ENCODE results near the gene OSBPL6.

OSBPL6 gene

DNA sequence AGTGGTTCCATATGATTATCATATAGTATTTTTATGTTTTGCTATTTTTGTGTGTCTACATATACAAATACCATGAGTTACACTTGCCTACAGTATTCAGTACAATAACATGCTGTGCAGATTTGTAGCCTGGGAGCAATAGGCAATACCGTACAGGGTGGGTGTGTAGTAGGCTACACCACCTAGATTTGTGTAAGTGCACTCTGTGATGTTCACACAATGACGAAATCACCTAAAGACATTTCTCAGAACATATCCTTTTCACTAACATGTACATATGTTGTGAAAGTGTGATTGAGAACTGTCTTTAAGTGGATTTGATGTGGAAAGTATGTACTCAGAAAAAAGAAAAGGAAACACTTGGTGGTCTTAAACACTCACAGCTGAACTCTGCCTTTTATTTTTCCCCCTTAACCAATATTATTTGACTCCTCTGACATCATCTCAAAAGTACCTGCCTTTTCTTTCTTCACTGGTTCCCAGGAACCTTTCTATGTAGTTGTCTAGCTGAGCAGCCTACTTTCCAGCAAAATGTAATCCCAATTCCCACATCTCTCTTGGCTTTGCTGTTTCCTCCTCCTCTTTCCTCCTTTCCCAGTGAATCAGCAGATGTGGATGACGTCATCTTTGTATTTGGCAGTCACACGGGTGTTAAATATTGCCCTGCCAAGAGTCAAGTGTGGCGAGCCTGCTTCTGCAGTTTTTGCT lies 47.7 kb downstream of the OSBPL6 start:
- Histone ChIP-seq H3K27me3 (ENCODE audit: control insufficient read depth, insufficient read depth, low read length) (no peaks in the 10 kb centered on the region), H3K9ac (ENCODE audit: low read length) (no peak overlapping the region), H3K4me1 (ENCODE audit: control insufficient read depth, low read depth, low read length) (peaks cover 6% of the 10 kb centered on the region), H3K27ac (ENCODE audit: low read length) (no peak overlapping the region), H3K9me3 (ENCODE audit: control insufficient read depth, low read depth, low read length) (no peaks in the 10 kb centered on the region), H3K4me3 (ENCODE audit: low read length) (no peak overlapping the region), H3K36me3 (ENCODE audit: control insufficient read depth, low read depth, low read length) (no peaks in the 10 kb centered on the region)

DNA sequence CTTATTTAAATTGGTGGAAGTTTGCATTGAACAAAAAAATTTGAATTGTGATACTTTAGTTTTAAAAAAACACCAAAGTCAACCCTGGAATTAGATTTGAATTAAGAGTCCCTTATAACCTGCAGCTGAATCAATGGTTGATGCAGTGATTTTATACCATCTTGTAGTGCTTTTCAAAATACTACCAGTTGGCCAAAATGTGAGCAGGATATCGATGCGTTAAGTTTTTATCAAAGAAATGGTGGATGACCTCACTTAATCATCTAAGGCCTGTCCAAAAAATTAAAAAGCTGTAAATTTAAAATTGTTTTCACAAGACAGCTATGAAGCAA lies 48.2 kb downstream of the OSBPL6 start:
- Histone ChIP-seq H3K9me3 (ENCODE audit: control insufficient read depth, low read depth, low read length) (no peaks in the 10 kb centered on the region), H3K4me3 (ENCODE audit: low read length) (no peak overlapping the region), H3K9ac (ENCODE audit: low read length) (no peak overlapping the region), H3K36me3 (ENCODE audit: control insufficient read depth, low read depth, low read length) (no peaks in the 10 kb centered on the region), H3K27ac (ENCODE audit: low read length) (no peak overlapping the region), H3K27me3 (ENCODE audit: control insufficient read depth, insufficient read depth, low read length) (no peaks in the 10 kb centered on the region), H3K4me1 (ENCODE audit: control insufficient read depth, low read depth, low read length) (peaks cover 6% of the 10 kb centered on the region)

DNA sequence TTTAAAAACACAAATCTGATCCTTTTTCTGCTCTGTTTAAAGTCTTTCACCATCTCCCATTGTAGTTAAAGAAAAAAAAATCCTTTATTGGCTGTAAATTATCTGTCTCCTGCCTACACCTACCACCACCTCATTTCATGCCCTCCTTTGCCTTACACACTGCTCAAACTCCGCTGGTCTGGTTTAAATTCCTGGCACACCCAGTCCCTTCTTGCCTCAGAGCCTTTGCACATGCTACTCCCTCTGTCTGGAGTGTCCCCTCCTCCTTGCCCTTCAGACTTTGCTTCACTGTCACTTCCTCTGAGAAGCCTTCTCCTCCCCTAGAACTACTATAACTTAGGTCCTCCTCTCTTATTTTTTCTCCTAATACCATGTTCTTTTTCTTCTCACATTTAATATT lies 49.6 kb downstream of the OSBPL6 start:
- no peak overlapping the region for H3K4me3 ChIP-seq (ENCODE audit: low read length)
- H3K9me3 ChIP-seq (ENCODE audit: control insufficient read depth, low read depth, low read length), result no peaks in the 10 kb centered on the region
- H3K27ac ChIP-seq (ENCODE audit: low read length), result no peak overlapping the region
- H3K27me3 ChIP-seq (ENCODE audit: control insufficient read depth, insufficient read depth, low read length), result no peaks in the 10 kb centered on the region
- peaks cover 6% of the 10 kb centered on the region for H3K4me1 ChIP-seq (ENCODE audit: control insufficient read depth, low read depth, low read length)
- no peaks in the 10 kb centered on the region for H3K36me3 ChIP-seq (ENCODE audit: control insufficient read depth, low read depth, low read length)
- H3K9ac ChIP-seq (ENCODE audit: low read length), result no peak overlapping the region

DNA sequence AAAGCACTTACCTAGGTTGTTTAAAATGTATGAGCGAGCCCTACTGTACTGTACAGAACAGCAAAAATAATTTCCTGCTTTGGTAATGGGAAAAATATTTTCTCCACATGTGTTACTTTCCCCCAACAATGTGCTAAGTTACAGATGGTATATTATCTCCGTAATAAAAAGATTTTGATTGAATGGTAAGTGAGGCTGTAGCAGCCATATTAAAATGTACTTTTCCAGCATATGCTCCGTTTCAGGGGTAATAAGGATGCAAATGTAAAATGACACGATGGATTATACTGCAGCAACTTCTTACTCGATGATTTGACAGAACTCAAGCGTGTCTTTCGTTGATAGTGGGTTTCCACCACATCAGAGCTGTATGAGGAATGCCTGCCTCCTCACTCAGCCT lies 50.5 kb downstream of the OSBPL6 start:
- Histone ChIP-seq H3K36me3 (ENCODE audit: control insufficient read depth, low read depth, low read length) (no peaks in the 10 kb centered on the region), H3K9me3 (ENCODE audit: control insufficient read depth, low read depth, low read length) (no peaks in the 10 kb centered on the region), H3K4me1 (ENCODE audit: control insufficient read depth, low read depth, low read length) (peaks cover 6% of the 10 kb centered on the region), H3K27me3 (ENCODE audit: control insufficient read depth, insufficient read depth, low read length) (no peaks in the 10 kb centered on the region), H3K27ac (ENCODE audit: low read length) (no peak overlapping the region), H3K4me3 (ENCODE audit: low read length) (no peak overlapping the region), H3K9ac (ENCODE audit: low read length) (no peak overlapping the region)

DNA sequence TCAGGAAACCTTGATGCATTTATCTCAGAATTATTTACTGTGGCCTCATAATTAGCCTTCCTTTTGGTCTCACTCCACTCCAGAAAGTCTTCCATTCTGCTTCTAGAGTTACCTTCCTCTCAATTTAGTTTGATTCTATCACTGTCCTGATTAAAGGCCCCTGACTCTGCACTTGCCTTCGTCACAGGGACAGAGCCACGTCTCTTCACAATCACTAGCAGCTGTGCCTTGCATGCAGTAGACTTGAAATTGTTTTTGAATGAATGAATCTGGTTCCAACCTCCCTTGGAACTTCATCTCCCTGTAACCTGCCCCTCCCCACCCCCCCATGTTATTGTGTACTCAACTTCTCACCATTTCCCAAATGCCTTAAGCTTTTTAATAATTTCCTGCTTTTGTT lies 52.4 kb downstream of the OSBPL6 start:
- Histone ChIP-seq H3K9ac (ENCODE audit: low read length) (no peak overlapping the region), H3K4me1 (ENCODE audit: control insufficient read depth, low read depth, low read length) (peaks cover 6% of the 10 kb centered on the region), H3K27ac (ENCODE audit: low read length) (no peak overlapping the region), H3K9me3 (ENCODE audit: control insufficient read depth, low read depth, low read length) (no peaks in the 10 kb centered on the region), H3K4me3 (ENCODE audit: low read length) (no peak overlapping the region), H3K36me3 (ENCODE audit: control insufficient read depth, low read depth, low read length) (no peaks in the 10 kb centered on the region), H3K27me3 (ENCODE audit: control insufficient read depth, insufficient read depth, low read length) (no peaks in the 10 kb centered on the region)

DNA sequence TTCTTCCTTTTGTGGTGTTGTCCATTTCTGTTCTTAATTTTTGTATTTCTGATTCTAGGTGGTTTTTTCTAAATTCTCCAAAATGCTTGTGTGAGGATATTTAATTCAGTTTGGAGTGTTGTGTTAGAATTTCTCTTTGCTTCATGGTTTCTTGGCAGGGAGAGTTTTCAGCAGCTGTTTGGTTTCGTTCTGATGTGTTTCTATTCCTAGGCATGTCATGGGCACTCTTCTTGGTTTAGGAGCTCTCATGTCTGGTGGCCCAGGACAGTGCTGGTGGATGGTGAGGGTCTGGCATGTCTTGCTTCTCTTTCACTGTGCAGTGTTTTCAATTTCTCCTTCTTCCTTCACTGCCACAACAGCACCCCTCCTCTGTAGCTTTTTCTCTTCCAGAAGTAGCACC lies 52.9 kb downstream of the OSBPL6 start:
- Histone ChIP-seq H3K9ac (ENCODE audit: low read length) (no peak overlapping the region), H3K36me3 (ENCODE audit: control insufficient read depth, low read depth, low read length) (no peaks in the 10 kb centered on the region), H3K9me3 (ENCODE audit: control insufficient read depth, low read depth, low read length) (no peaks in the 10 kb centered on the region), H3K4me3 (ENCODE audit: low read length) (no peak overlapping the region), H3K27me3 (ENCODE audit: control insufficient read depth, insufficient read depth, low read length) (no peaks in the 10 kb centered on the region), H3K27ac (ENCODE audit: low read length) (no peak overlapping the region), H3K4me1 (ENCODE audit: control insufficient read depth, low read depth, low read length) (peaks cover 3% of the 10 kb centered on the region)

DNA sequence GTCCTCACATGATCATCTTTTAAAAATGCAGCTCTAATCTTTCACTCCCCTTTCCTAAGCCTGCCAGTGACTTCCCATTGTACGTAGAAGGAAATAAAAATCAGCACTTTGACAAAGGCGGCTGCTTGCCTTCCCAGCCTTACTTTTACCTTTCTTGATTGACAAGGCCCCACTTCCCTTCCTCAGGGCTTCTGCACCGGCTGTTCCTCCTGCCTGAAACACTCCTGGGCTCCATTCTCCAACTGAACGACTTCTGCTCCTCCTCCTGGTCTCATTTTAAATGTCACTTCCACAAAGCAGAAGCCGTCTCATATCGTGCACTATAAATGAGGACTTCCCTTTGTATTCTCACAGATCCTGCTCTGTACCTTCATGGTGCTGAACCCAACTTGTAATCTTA lies 56.1 kb downstream of the OSBPL6 start:
- Histone ChIP-seq H3K27me3 (ENCODE audit: control insufficient read depth, insufficient read depth, low read length) (no peaks in the 10 kb centered on the region), H3K4me1 (ENCODE audit: control insufficient read depth, low read depth, low read length) (no peaks in the 10 kb centered on the region), H3K4me3 (ENCODE audit: low read length) (no peak overlapping the region), H3K27ac (ENCODE audit: low read length) (no peak overlapping the region), H3K9ac (ENCODE audit: low read length) (no peak overlapping the region), H3K9me3 (ENCODE audit: control insufficient read depth, low read depth, low read length) (no peaks in the 10 kb centered on the region), H3K36me3 (ENCODE audit: control insufficient read depth, low read depth, low read length) (no peaks in the 10 kb centered on the region)

DNA sequence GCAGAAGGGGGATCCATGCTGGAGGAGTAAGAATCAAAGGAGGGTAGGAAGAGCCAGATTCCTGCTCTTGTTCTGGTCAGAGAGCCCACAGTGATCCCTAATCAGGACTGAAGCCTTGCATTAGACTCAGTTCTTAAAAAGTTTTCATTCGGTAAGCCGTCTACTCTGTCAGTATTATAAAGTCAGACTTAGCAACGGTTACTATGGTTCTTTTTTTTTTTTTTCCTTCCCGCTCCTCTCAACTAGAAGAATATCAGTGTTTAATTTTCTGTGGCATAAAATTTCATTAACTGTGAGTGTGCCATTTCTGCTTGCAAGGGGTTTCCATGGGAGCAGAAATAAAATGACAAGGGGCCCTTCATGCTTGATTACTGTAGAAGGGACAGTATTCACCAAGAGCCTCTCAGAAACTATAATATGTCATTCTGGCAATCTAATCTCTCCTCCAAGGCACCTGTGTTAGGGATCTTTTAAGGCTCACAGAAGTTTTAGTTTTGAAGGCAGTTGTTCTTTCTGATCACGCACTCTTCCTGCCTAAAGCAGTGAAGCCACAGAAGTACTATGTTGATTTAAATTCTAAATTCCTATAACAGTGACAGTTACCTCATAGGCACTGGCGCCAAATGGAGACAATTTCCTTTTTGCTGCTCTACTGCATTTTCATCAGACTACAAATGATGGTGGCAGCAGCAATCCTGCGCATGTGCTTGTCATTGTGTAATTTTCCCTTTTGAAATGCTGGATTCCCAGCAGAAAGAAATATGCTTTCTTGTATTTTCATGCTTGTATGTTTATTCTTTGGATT lies 57.0 kb downstream of the OSBPL6 start:
- Histone ChIP-seq H3K9me3 (ENCODE audit: control insufficient read depth, low read depth, low read length) (no peaks in the 10 kb centered on the region), H3K27me3 (ENCODE audit: control insufficient read depth, insufficient read depth, low read length) (no peaks in the 10 kb centered on the region), H3K36me3 (ENCODE audit: control insufficient read depth, low read depth, low read length) (no peaks in the 10 kb centered on the region), H3K4me1 (ENCODE audit: control insufficient read depth, low read depth, low read length) (peaks cover 6% of the 10 kb centered on the region), H3K4me3 (ENCODE audit: low read length) (no peak overlapping the region), H3K27ac (ENCODE audit: low read length) (no peak overlapping the region), H3K9ac (ENCODE audit: low read length) (no peak overlapping the region)

DNA sequence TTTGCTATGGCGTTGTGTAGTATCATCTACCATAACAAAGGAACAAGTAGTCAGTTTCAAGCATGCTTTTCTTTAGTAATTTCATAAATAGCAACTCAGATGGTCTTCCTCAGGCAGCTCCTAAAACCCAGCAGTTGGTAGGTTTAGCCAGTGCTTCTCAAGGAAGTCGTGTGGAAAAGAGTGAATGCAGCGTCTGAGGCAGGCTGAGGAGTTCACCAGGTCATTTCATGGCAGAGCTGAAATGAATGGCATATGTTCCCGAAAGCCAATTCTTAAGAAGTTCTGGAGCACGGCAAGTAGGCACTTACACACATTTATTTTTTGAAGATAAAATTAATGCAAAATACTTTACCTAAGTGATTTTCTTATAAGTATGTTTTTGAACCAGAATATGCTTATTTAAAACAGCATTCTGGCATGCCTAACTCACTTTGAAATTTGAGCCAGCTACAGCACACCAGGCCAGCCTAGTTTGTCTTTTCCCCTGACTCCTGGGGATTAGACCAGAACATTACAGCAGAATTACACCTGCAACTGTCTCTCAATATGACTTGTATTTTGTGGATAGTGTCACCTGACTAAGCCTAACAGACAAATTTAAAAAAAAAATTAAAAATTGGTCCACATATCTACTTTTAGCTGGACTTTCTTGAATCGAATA lies 62.2 kb downstream of the OSBPL6 start:
- no peaks in the 10 kb centered on the region for H3K27me3 ChIP-seq (ENCODE audit: control insufficient read depth, insufficient read depth, low read length)
- no peaks in the 10 kb centered on the region for H3K36me3 ChIP-seq (ENCODE audit: control insufficient read depth, low read depth, low read length)

DNA sequence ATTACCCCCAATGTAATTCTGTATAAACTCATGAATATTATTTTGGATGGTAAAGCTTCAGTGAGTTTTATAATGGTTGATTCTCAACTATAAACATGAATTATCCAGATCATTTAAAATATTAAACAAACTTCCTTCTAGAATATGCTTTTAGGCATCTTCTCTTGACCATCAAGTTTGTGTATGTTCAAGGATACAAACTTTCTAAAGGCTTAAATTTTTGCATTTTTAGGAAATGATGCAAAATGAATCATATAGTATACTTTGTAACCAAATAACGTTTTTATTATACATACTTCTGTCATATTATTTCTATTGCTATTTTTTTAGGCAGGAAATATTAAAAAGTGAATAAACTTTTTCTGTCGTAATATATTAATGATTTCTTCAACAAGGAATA lies 62.8 kb downstream of the OSBPL6 start:
- Histone ChIP-seq H3K9me3 (ENCODE audit: control insufficient read depth, low read depth, low read length) (no peaks in the 10 kb centered on the region), H3K4me1 (ENCODE audit: control insufficient read depth, low read depth, low read length) (peaks cover 13% of the 10 kb centered on the region), H3K27me3 (ENCODE audit: control insufficient read depth, insufficient read depth, low read length) (no peaks in the 10 kb centered on the region), H3K36me3 (ENCODE audit: control insufficient read depth, low read depth, low read length) (no peaks in the 10 kb centered on the region), H3K4me3 (ENCODE audit: low read length) (no peak overlapping the region), H3K27ac (ENCODE audit: low read length) (no peak overlapping the region), H3K9ac (ENCODE audit: low read length) (no peak overlapping the region)

More for the DNA sequence above, 62.2 kb downstream of the OSBPL6 start:
- no peaks in the 10 kb centered on the region for H3K9me3 ChIP-seq (ENCODE audit: control insufficient read depth, low read depth, low read length)
- H3K9ac ChIP-seq (ENCODE audit: low read length), result no peak overlapping the region
- no peak overlapping the region for H3K4me3 ChIP-seq (ENCODE audit: low read length)
- H3K4me1 ChIP-seq (ENCODE audit: control insufficient read depth, low read depth, low read length), result peaks cover 13% of the 10 kb centered on the region
- no peak overlapping the region for H3K27ac ChIP-seq (ENCODE audit: low read length)

DNA sequence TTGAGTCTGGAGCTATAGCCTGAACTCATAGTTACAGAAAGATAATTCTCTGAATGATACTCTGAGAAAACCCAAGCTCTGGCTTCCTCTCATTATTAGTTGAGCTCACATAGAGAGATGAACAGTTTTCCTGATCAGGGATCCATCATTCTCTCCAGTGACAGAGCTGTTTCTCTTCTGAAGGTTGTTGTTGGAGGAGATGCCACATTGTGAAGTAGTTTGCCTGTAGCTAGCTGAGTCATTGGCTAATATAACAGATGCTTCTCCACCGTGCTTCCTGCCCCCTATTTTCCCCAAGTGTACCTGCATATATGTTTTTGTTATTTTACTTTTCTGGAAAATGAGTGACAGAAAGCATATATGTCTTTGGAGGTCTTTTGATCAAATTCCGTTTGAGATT lies 64.6 kb downstream of the OSBPL6 start:
- Histone ChIP-seq H3K4me3 (ENCODE audit: low read length) (no peak overlapping the region), H3K27ac (ENCODE audit: low read length) (no peak overlapping the region), H3K4me1 (ENCODE audit: control insufficient read depth, low read depth, low read length) (peaks cover 13% of the 10 kb centered on the region), H3K9ac (ENCODE audit: low read length) (no peak overlapping the region), H3K27me3 (ENCODE audit: control insufficient read depth, insufficient read depth, low read length) (no peaks in the 10 kb centered on the region), H3K9me3 (ENCODE audit: control insufficient read depth, low read depth, low read length) (no peaks in the 10 kb centered on the region), H3K36me3 (ENCODE audit: control insufficient read depth, low read depth, low read length) (no peaks in the 10 kb centered on the region)

Measured in iPS-18a (cell line).